ENCODE results near the gene DLX2.

Gene DLX2

DNA sequence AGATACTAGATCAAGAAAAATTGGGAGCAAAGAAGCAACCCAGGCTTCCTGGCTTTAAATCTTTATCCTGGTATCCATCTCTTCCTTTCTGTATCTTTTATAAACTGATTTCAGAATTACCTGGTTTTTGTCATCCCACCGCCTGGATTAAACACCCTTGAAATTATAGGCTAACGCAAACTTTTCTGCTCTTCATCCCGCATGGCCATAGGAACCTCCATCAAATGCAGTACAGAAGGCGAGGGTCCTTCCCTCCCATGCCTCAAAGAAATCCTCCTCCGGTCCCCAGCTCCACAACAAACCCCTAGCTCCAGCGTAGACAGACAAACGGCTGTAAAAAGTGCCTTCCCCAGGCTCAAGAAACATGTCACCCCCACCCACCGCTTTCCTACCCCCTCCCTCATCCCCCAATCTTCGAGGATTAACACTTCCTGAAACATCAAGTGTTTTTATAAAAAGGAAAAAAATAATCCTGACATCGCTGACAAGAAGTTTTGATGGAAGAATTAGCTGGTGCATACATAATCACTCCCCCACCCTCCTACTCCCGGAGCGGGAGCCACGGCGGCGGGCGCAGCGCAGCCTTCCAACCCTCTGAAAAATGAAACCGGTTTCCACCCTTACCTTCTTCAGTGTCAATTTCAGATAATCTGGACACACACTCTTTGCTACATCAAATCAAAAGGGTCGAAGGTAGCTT, 9.8 kb downstream of the DLX2 start:
- no peak for DNase-seq

DNA sequence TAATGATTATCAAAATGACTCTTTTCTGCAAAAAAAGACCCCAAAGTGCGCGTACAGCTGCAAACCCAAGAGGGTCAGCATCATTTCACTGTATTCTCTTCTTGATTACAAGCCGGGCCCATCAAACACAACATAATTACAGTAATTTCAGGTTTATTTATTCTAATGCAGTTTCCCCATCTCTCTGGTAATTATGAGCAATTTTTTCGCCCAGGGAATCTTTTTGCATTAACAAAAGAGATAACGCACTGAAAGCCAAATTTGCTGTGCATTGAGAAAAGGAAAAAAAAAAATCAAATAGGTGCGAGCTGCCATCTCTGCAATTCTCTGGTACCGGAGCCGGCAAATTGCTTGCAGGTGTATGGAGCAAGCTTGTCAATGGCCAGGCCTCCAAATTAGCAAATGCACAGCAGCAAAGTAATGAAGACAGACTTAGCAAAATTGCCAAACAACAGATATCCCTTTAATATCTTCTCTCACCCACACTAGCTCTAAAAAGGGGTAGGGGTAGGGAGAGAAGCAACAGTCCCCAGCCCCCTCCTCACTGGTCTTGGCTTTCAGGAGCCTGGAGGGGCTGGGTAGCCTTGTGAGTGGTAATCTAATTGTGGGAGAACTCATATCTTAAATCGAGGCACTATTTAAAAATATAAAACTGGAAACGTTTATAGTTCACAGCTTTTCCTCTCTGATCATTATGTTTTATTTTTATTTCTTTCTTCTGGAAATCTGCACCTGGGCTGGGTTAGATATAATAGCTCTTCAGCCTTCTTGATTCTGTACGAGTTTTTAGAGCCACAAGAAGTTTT, 10.7 kb downstream of the DLX2 start:
- DNase-seq = no peak

DNA sequence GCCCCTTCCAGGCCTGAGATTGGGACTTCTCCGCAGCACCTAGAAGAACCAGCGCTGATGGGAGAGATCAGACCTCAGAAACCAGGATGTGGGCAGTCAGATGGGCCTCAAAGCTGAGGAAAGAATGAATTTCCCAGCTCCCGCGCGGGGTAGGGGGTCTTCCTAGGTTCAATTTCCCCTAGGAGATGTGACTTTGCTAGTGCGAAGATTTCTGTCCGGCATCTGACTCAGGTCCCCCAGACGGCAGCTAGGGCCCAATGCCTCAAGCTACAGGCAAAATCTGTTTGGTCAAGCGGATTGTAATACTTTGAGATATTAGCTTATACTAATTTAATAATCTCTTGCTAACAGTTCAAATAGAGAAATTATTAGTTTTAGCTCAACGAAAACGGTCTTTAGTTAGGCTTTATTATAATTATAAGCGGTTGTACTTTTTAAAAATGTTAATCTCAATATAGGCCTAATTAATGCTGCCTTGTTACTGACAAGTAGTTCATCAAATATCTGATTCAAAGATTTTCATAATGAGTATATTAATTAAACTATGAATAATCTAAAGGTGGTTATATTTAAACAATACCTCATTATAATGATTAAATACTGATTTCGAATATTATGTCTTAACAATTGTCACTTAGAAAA, 11.6 kb downstream of the DLX2 start:
- DNase-seq = no peak

DNA sequence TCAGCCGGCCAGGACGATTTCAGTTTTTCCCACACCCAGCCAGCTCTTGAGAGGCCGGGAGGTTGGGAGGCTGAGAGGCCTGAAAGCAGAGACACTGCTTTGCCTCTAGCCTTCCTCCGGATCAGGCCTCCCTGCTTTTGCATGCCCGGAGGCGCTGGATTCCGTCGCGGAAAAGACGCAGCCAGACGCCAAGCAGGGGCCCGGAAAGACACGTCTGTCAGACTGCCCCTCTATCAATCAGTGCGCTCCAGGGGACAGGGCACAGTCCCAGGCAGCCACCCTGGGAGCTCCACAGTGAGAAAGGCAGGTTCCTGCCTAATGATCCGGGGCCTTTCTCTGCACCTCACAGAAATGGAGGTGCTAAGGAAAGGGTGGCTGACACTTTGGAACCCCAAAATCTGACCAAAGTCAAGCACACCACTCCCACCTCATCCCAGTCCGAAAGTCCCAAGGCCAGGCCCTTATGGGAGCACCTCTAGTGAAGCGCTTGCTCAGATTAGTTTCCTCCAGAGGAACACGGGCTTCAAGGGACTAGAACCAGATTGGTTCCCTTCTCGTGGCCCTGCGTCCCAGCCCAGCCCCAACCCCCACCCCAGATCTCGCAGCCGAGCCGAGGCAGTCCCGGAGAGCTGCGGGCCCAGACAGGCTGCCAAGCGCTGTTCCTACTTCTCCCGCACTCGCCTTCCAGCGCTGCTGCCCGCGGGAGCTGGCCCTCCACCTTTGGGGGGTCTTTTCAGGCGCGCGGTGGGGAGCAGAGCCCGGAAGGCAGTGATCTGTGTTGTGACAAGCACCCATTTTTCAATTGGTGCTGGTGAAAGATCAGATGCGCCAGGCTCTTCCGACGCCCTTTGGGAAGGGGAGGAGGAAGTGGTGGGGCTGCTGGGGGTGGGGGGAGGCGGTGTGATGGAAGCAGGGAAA, 12.4 kb downstream of the DLX2 start:
- no peak for DNase-seq

DNA sequence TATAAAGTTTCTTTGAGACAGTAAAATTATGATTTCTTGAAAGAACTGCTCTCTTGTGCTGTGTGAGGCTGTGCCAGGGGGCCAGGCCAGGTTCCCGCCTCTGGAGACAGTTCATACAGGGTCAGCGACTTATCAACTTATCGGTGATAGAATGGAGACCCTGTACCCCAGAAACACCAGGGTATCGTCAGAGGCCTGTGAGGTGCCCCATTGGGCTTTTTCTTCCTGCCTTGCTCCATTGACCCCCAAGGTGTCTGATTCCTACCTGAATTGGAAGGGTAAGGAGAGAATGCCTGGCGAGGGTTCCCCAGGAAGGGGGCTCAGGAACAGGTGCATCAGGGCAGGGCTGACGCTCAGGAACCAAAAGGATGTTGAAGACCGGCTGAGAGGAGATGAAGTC, 13.1 kb downstream of the DLX2 start:
- no peak for DNase-seq

DNA sequence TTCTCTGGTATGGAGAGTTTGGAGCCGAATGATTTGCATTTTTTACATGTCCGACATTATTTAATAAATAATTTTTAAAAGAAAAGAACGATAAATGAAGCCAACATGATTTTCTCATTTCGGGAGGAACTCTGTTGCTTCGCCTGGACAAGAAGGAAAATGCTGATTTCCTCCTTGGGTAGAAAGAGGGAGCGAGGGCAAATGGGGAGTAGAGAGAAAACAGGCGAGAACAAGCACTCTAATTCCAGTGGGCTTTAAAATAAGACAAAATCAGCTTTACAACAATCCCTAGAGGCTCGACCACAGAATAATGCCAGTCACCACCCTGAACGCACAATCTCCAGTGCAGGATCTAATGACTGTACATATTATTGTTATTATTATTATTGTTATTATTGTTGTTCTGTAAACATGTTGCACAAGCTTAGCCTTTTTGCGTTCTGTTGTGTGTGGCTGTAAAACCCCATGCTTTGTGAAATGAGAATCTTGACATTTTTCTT, 13.6 kb downstream of the DLX2 start:
- no peak for DNase-seq

DNA sequence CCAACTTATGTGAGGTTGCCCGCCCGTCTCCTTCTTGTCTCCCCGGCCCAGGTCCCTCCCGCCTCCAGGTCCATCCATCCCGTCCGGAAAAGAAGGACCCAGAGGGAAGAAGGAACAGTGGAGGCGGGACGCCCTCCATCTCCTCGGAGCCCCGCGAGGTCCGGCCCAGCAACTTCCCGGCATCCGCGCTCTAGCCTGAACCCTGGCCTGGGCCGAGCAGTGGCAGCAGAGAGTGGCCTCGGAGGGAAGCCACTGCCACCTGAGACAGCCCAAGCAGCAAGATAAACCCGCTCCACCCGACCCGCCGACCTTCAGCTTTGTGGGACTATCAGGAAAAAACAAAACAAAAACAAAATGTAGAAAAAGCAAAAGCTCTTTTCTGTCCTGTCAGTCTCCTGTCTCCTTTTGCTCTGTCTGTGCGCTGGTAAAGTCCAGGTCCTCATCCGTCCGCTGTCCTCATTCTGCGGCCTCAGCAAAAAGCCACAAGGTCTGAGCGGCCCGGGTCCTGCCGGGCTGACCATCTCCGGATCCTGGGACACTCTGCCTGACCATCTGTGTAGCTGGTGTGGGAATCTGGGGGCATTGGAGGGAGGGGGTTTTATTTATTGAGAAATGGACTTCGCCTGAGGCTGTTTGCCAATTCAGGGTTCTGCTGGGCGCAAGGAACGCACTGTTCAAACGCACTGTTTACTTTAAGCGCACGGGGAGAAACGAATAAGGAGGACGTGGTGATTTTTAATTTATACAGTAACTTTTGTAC, 14.3 kb downstream of the DLX2 start:
- no peak for DNase-seq

DNA sequence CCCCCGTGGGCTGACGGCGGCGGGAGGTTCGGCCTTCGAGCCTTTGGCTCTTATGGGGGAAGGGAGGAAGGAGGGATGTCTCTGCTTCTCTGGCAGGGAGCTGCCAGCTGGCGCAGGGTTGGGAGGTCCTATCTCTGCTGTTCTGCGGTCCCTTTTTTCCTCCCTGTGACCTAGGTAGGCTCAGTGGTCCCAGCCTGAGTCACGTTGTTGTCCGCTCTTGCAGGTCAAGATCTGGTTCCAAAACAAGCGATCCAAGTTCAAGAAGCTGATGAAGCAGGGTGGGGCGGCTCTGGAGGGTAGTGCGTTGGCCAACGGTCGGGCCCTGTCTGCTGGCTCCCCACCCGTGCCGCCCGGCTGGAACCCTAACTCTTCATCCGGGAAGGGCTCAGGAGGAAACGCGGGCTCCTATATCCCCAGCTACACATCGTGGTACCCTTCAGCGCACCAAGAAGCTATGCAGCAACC, 14.9 kb downstream of the DLX2 start:
- no peak for DNase-seq

DNA sequence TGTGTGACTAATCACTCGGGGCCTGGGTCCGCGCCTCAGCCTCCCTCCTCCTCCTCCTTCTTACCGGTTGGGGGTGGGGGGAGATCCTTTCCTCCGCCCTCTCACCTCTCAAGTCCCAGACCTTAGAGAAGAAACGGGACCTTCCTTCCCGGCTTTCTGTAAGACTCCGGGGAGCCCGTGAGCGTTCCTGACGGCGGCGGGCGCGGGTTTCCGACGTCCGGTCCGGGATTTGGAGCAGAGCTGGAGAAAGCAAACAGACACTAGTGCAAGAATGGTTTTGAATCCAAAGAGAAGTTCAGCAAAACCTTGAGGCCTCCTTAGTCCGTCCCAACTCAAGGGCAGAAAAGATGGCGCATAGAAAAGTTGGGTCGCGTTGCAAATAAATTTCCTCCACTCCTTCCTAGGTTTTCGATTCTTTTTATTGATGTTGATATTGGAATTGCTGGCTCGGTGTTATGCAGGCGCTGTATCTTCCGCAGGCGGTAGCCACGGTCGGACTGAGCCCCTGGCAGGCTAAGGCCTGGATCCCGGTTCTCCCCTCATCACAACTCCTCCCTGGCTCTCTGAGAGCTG, 15.4 kb downstream of the DLX2 start:
- DNase-seq = no peak

DNA sequence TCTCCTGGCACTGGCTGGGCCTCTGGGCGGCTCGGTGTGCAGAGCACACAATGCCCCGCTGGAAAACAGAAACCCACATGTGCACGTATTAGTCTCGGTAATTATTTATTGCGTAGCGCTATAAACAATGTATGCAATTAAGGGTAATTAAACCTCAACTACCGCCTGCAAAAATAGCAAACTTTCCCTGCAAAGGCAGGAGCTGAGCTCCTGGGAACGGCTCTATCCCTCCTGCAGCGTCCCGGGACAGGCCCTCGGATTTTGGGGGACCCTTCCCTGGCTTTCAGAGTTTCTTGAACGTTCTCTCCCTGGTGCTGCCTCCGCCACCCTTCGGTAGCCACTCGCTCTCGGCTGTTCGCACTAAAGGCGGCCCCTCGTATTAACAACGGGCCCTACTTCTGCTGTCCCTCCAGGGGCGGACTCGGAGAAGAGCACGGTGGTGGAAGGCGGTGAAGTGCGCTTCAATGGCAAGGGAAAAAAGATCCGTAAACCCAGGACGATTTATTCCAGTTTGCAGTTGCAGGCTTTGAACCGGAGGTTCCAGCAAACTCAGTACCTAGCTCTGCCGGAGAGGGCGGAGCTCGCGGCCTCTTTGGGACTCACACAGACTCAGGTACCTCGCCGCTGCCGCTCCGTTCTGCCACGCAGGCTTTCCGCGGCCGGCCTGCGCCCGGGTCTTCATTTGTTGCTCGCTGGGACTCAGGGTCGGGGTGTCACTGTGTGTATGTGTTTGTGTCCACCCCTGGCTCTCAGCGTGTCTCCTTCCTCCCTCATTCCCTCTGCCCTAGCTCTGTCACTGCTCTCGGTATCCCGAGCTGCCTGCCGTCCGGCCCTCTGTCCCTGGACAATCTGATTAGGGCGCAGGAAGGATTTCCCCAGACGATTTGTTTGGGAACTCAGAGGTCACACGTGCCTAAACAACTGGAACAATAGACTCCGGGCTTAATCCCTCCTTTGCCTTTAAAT, 16.2 kb downstream of the DLX2 start:
- DNase-seq = no peak

DNA sequence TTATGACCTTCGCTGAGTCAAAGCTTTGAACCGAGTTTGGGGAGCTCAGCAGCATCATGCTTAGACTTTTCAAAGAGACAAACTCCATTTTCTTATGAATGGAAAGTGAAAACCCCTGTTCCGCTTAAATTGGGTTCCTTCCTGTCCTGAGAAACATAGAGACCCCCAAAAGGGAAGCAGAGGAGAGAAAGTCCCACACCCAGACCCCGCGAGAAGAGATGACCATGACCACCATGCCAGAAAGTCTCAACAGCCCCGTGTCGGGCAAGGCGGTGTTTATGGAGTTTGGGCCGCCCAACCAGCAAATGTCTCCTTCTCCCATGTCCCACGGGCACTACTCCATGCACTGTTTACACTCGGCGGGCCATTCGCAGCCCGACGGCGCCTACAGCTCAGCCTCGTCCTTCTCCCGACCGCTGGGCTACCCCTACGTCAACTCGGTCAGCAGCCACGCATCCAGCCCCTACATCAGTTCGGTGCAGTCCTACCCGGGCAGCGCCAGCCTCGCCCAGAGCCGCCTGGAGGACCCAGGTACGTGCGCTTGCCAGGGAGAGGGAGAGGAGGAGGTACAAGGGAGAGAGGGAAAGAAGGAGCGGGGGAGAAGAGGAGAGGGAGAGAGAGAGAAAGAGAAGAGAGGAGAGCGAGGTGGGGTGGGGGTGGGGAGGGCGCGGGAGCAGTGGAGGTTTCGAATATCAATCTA, 17.1 kb downstream of the DLX2 start, which contains the start of gene DLX1:
Gene DLX1, plus strand, starts transcription at position 48 of the 700 bp plus-strand sequence. Its CDS starts 171 bp downstream, at position 219.
- DNase-seq = no peak

DNA sequence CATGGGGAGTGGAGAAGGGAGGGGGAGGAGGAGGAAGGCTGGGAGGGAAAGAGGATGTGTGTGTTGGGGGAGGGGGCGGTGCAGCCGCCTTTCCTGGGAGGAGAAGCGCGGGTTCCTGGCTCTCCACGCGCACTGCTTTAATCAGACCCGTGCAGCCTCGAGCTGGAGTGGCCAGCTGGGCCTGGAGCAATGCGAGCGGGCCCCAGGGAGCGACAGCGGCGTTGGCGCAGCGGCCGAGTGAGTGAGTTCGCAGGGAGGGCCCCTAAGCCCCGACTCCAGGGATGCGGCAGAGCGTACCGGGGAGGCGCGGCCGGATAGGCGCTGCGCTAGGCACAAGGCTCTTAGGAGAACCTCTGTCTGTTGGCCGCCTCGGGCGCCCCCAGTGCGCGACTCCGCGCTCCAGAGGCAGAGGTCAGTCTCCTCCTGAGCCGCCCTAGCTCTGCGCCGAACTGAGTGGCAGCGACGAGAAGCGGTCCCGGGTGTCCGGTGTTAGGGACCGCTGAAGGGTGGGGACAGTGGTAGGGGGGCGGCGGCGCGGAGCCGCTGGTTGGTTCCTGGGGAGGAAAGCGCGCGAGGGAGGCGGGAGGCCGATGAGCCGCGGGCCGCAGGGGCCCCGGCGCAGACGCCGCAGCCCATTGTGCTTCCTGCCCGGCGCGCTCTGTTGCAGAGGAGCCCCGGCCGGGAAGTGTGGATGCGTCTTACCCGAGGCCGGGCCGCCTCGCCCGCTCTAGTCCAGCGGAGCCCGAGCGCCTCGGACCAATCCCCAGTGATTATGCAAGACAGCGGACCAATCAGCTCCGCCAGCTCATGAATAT, 17.8 kb downstream of the DLX2 start:
- peak; percentile 88 for DNase-seq

DNA sequence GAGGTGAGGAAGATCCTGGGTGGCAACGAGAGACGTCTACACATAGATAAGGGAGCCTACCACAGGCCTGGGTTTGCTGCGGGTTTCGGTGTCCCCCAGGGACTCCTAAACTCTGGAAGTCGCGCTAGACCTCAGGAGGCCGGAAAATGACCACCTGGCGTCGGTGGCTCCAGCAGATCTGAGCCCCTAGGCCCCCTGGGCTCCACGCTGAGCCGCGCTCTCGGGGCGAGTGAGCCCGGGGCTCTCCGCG, 18.4 kb downstream of the DLX2 start:
- no peak for DNase-seq

DNA sequence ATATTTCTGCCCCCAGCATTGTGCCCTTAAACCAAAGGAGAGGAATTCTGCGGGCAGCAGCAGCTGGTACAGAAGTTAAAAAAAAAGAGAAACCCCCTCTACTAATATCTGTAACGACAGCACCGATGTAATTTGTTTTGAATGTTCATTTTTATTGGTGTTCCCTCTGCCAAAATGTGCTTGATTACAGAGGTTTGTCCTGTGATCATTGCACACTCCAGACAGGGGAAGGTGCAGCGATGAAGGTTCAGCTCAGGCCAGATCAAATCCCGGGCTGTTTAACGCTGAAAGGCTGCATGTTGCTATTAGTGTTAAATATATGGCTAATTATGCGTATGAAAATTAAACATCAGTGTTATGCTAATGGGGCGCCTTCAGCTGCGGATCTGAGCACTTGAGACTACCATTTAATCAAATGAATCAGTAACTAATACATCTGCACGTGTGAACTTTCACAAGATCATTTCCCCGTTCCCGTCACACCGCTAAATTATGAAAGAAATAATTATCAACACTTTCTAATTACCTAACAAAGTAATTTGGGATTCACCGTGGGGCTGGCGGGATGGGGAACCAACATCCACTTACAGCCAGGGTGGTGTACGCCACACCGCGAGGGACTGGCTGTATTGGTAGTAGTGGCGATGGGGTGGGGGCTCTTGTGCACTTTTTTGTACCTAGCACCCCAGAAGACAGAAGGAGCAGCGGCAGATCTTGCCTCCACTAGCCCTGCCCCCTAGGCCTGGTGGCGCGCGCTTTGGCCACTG, 18.9 kb downstream of the DLX2 start:
- no peak for DNase-seq

DNA sequence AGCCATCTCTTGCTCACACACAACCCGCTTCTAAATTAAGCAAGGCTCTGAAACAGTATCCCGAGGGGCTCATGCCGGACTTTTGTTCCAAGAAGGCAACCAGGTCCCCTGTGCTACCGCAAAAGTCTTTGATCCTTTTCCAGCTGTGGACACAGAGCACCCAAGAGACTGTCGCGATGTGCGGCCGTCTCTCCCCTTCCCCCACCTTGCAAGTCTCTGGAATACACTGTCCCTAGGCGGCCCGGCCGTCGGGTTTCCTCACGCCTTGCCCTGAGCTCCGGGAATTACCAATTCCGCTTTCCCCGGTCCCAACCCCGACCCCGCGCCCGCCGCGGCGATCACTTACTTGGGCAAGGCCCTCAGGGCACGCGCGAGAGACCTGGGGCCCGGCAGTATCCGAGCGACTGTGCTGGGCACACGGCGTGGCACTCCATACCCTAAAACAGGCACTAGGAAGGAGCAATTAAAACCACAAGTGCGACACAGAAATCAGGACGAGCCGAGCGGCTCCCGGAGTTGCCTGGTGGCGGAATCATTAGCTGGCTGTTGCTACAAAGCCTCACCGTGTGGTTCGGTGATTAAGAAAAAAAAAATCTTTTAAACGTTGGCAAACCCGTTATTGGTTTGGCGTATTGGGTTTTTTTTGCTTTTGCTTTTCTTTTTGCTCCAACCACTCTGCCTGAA, 19.6 kb downstream of the DLX2 start:
- no peak for DNase-seq

DNA sequence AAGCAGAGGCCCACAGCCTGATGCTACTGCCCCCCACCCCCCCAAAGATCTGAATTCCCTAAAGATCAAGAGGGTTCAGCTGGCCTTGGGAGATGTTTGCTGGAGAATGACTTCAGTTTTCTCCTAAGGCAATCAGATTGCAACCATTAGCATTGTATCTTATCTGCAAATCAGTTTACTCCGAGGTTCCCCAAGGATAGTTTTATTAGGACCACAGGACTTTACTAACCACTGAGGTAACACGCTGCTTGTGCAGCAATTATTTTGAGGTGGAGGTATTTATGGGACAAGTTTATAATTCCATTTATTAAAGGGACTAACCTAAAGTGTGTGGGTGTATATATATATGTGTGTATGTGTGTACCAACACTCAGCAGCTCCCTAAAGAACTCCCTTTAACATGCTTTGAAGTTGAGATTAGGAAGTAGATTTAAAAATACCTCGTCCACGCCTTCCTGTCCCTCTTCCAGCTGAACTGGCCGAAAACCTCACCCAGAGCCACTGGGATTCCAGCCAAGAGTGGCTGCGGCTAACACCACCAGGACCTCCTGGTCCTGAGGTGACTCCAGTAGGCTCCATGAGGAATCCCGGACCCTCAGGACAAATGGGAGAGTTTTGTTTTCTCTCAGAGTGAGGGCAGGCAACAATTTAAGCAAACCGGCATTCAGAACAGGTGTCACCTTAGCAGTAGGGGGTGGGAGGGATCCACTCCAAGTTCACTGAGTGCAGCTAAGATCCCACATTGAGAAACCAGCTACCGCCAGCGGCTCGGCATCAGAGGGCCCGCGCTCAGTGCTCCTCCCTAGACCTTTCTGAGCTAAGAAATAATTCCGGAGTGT, 20.4 kb downstream of the DLX2 start:
- no peak for DNase-seq
